ENCODE measurements around the gene RASGRF2. TPM values are rescaled to one million over a fixed set of nuclear protein-coding genes. Genes with fewer than 3 reads are reported as not detected.

The RASGRF2 gene
- total RNA-seq, 1 donor from 2014 or later: 1.4 TPM

DNA sequence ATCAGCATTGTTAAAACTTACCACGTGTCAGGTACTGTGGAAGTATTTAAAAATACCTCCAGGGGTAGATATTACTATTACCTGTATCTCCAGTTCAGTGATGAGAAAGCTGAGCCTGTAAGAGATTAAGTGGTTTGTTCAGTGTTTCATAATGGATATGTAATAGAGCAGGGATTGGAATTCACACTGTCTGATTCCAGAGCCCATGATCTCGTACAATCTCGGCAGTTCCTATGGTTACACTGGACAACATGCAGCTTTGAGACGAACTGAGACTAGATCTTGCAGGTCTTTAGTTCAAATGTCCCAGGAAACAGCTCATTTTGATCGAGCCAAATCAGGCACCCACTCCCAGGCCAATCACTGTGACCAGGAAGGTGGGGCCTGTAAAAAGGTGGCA, 8.8 kb upstream of the RASGRF2 start:
- H3K4me1 Mint-ChIP-seq (ENCODE audit: low read depth, unreplicated experiment): no peaks in the 10 kb centered on the region
- no peaks in the 10 kb centered on the region for H3K36me3 Mint-ChIP-seq (ENCODE audit: unreplicated experiment)
- H3K27me3 Mint-ChIP-seq (ENCODE audit: unreplicated experiment): no peaks in the 10 kb centered on the region
- no peak overlapping the region for H3K4me3 Mint-ChIP-seq (ENCODE audit: unreplicated experiment)
- H3K9me3 Mint-ChIP-seq (ENCODE audit: unreplicated experiment): peaks cover 4% of the 10 kb centered on the region
- no peak for DNase-seq
- H3K27ac Mint-ChIP-seq (ENCODE audit: unreplicated experiment): no peak overlapping the region
- TF ChIP-seq, protein P1, sequence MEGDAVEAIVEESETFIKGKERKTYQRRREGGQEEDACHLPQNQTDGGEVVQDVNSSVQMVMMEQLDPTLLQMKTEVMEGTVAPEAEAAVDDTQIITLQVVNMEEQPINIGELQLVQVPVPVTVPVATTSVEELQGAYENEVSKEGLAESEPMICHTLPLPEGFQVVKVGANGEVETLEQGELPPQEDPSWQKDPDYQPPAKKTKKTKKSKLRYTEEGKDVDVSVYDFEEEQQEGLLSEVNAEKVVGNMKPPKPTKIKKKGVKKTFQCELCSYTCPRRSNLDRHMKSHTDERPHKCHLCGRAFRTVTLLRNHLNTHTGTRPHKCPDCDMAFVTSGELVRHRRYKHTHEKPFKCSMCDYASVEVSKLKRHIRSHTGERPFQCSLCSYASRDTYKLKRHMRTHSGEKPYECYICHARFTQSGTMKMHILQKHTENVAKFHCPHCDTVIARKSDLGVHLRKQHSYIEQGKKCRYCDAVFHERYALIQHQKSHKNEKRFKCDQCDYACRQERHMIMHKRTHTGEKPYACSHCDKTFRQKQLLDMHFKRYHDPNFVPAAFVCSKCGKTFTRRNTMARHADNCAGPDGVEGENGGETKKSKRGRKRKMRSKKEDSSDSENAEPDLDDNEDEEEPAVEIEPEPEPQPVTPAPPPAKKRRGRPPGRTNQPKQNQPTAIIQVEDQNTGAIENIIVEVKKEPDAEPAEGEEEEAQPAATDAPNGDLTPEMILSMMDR (IDR thresholded peaks at IDR 0.05; ENCODE audit: partially characterized antibody, unreplicated experiment): no peak

DNA sequence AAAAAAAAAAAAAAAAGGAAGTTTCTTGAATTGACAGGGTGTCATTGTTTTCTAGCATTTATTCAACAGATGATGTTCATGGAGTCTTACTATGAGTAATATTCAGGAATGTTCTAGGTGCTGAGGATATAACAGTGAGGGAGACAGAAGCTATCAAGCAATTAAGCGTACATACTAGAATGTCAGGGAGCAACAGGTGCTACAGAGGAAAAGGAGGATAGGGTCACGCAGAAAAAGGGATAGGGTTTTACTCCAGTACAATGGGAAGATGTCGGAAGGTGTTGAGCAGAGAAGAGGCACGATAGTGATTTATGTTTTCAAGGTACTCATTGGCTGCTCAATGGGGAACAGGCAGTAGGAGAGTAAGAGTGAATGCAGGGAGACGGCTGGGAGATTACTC, 6.6 kb upstream of the RASGRF2 start:
- no peaks in the 10 kb centered on the region for H3K9me3 Mint-ChIP-seq (ENCODE audit: unreplicated experiment)

DNA sequence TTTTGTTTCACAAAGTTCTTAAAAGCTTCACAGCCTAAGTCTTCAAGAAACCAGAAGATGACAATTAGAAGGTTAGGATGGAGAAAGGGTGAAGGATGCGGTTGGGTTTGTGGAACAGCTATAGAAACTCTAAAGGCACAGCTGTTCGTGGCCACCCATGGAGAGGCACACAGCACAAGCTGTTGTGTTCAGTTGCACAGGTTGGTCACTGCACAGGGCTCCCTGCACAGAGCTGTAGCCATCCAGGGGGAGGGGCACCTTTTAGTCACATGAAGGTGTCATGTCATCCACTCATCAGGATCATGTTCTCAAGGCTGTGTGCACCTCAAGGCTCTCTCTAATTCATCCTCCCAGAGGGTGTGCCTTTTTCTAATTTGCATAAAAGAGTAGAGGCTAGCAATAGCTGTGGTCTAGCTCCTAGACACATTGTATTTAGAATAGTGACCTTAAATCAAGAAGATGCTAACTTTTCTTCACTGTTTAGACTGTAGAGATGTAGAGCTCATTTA, 5.0 kb upstream of the RASGRF2 start:
- H3K27ac Mint-ChIP-seq (ENCODE audit: unreplicated experiment): no peak overlapping the region
- H3K4me3 Mint-ChIP-seq (ENCODE audit: unreplicated experiment): no peak overlapping the region
- DNase-seq: no peak
- H3K36me3 Mint-ChIP-seq (ENCODE audit: unreplicated experiment): peaks cover 7% of the 10 kb centered on the region
- peaks cover 7% of the 10 kb centered on the region for H3K27me3 Mint-ChIP-seq (ENCODE audit: unreplicated experiment)
- peaks cover 10% of the 10 kb centered on the region for H3K4me1 Mint-ChIP-seq (ENCODE audit: low read depth, unreplicated experiment)
- H3K9me3 Mint-ChIP-seq (ENCODE audit: unreplicated experiment): peaks cover 6% of the 10 kb centered on the region
- TF ChIP-seq, protein P1 (IDR thresholded peaks at IDR 0.05; ENCODE audit: partially characterized antibody, unreplicated experiment): no peak

More for the DNA sequence above, 6.6 kb upstream of the RASGRF2 start:
- no peak for DNase-seq
- H3K4me1 Mint-ChIP-seq (ENCODE audit: low read depth, unreplicated experiment): peaks cover 2% of the 10 kb centered on the region
- no peak overlapping the region for H3K4me3 Mint-ChIP-seq (ENCODE audit: unreplicated experiment)
- no peaks in the 10 kb centered on the region for H3K27me3 Mint-ChIP-seq (ENCODE audit: unreplicated experiment)
- TF ChIP-seq, protein P1 (IDR thresholded peaks at IDR 0.05; ENCODE audit: partially characterized antibody, unreplicated experiment): no peak
- no peaks in the 10 kb centered on the region for H3K36me3 Mint-ChIP-seq (ENCODE audit: unreplicated experiment)
- no peak overlapping the region for H3K27ac Mint-ChIP-seq (ENCODE audit: unreplicated experiment)

DNA sequence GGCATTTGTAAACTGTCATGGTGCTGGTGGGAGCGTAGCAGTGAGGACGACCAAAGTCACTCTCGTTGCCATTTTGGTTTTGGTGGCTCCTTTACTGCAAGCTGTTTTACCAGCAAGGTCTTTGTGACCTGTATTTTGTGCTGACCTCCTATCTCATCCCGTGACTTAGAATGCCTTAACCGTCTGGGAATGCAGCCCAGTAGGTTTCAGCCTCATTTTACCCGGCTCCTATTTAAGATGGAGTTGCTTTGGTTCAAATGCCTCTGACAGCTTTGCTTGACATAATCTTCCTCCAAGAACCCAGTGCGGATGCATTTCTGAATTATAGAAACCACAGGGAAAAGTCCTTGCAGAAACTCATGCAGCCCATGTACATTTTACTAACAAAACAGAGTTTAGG, 3.9 kb upstream of the RASGRF2 start:
- peaks cover 7% of the 10 kb centered on the region for H3K36me3 Mint-ChIP-seq (ENCODE audit: unreplicated experiment)
- no peak overlapping the region for H3K27ac Mint-ChIP-seq (ENCODE audit: unreplicated experiment)
- peaks cover 9% of the 10 kb centered on the region for H3K9me3 Mint-ChIP-seq (ENCODE audit: unreplicated experiment)
- no peak overlapping the region for H3K4me3 Mint-ChIP-seq (ENCODE audit: unreplicated experiment)
- peaks cover 13% of the 10 kb centered on the region for H3K4me1 Mint-ChIP-seq (ENCODE audit: low read depth, unreplicated experiment)
- H3K27me3 Mint-ChIP-seq (ENCODE audit: unreplicated experiment): peaks cover 10% of the 10 kb centered on the region
- no peak for DNase-seq
- TF ChIP-seq, protein P1 (IDR thresholded peaks at IDR 0.05; ENCODE audit: partially characterized antibody, unreplicated experiment): no peak

DNA sequence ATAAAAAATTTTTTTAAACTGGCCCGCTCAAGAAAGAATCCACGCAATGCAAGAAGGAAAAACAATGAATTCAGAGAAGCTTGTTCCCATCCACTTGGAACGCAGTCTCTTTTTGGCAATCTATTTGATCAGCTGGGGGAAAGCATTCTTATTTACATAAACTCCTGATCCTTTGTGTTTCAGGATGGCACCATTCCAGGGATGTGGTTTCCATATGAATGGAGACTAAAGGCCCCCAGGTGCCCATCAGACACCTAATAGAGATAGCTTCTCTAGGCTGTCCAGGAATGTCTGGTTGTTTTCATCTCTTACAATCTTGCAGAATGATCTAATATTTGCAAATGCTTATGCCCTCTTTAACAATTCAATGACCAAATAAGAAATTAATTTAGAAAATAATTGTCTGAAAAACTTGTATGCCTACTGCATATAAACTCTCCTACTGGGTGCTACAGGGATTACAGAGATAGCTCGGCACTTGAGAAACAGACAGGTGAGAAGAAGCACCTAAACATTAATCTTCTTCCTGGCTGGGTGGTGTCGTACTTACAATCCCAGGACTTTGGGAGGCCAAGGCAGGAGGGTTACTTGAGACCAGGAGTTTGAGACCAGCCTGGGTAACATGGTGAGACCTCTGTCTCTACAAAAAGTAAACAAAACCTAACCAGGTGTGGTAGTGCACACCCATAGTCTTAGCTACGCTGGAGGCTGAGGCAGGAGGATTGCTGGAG, 3.0 kb upstream of the RASGRF2 start:
- TF ChIP-seq, protein P1 (IDR thresholded peaks at IDR 0.05; ENCODE audit: partially characterized antibody, unreplicated experiment): no peak
- Mint-ChIP-seq H3K27me3 (ENCODE audit: unreplicated experiment) (peaks cover 11% of the 10 kb centered on the region), H3K9me3 (ENCODE audit: unreplicated experiment) (peaks cover 9% of the 10 kb centered on the region), H3K36me3 (ENCODE audit: unreplicated experiment) (peaks cover 7% of the 10 kb centered on the region), H3K4me1 (ENCODE audit: low read depth, unreplicated experiment) (peaks cover 13% of the 10 kb centered on the region), H3K27ac (ENCODE audit: unreplicated experiment) (no peak overlapping the region), H3K4me3 (ENCODE audit: unreplicated experiment) (no peak overlapping the region)
- DNase-seq: no peak

Data from glutamatergic neuron (in vitro differentiated cells).